Fibroblast of skin of right quadriceps (primary cell): Measurements from ENCODE around the gene NAE1.
A peak's percentile ranks its signal among the peaks of the same experiment; 100 is the strongest.

Experiments
- DNase-seq: peaks from one replicate; pipeline ENCODE4 v3.0.0-alpha.2; 2013

NAE1 gene

GRCh38 chr16:66849549-66849948 lies 18.8 kb upstream of the NAE1 start:
- DNase-seq: no peak

GRCh38 chr16:66849021-66849420 lies 18.2 kb upstream of the NAE1 start:
- no peak for DNase-seq

- DNase-seq: no peak
These were observed 17.4 kb upstream of the NAE1 start for GRCh38 chr16:66848172-66848571.

- no peak for DNase-seq
These were observed 16.8 kb upstream of the NAE1 start for GRCh38 chr16:66847533-66848067.

GRCh38 chr16:66846831-66847230 lies 16.1 kb upstream of the NAE1 start:
- DNase-seq: no peak

GRCh38 chr16:66846266-66846665 lies 15.5 kb upstream of the NAE1 start:
- DNase-seq: no peak

- no peak for DNase-seq
These were observed 15.0 kb upstream of the NAE1 start for GRCh38 chr16:66845791-66846221.

GRCh38 chr16:66845080-66845410 lies 14.3 kb upstream of the NAE1 start:
- DNase-seq: no peak

- no peak for DNase-seq
These were observed 13.7 kb upstream of the NAE1 start, which contains the start of gene CA7 for GRCh38 chr16:66844342-66845079. TSS of gene CA7 (plus strand) at chr16:66844414. CDS start at chr16:66844488, 74 bp downstream.

GRCh38 chr16:66844009-66844341 lies 13.2 kb upstream of the NAE1 start:
- DNase-seq: no peak

- no peak for DNase-seq
These were observed 12.4 kb upstream of the NAE1 start for GRCh38 chr16:66843191-66843590.

GRCh38 chr16:66842765-66843164 lies 12.0 kb upstream of the NAE1 start:
- no peak for DNase-seq

- no peak for DNase-seq
These were observed 10.6 kb upstream of the NAE1 start for GRCh38 chr16:66841366-66841765.

- no peak for DNase-seq
These were observed 10.1 kb upstream of the NAE1 start for GRCh38 chr16:66840883-66841282.

GRCh38 chr16:66834746-66835145 lies 4.0 kb upstream of the NAE1 start:
- no peak for DNase-seq

- peak; percentile 38 for DNase-seq
These were observed 2.0 kb upstream of the NAE1 start for GRCh38 chr16:66832661-66833305.

- no peak for DNase-seq
These were observed 1.4 kb upstream of the NAE1 start for GRCh38 chr16:66832190-66832589.

- DNase-seq: no peak
These were observed 6.8 kb downstream of the NAE1 start for GRCh38 chr16:66824006-66824405.

- DNase-seq: no peak
These were observed 16.0 kb downstream of the NAE1 start for GRCh38 chr16:66814734-66815133.

- DNase-seq: no peak
These were observed 19.7 kb downstream of the NAE1 start for GRCh38 chr16:66811043-66811442.

- DNase-seq: no peak
These were observed 20.4 kb downstream of the NAE1 start for GRCh38 chr16:66810391-66810790.

GRCh38 chr16:66809765-66810164 lies 21.0 kb downstream of the NAE1 start:
- no peak for DNase-seq

GRCh38 chr16:66802159-66802558 lies 28.6 kb downstream of the NAE1 start:
- DNase-seq: no peak

- DNase-seq: no peak
These were observed 29.3 kb downstream of the NAE1 start, which contains the start of gene TERB1 for GRCh38 chr16:66801320-66802105. TSS of gene TERB1 (minus strand) at chr16:66801584. CDS start at chr16:66796798, 4,786 bp downstream.
